Upper lobe of left lung (tissue), 4 donors: ENCODE data around the gene DOCK4.

Experiments used
- POLR2AphosphoS5 ChIP-seq, 2 donors: sonication (generic); formaldehyde crosslinking; IDR thresholded peaks; one replicate each; pipeline ENCODE4 v1.5.1; 2017; ENCODE audit warnings: antibody characterized with exemption in 2 of 2
- TF ChIP-seq, protein P1 (sequence below), 6 experiments: fragments of 450-650 bp in 4 of 6; fragments of 200-600 bp in 2 of 6; sonication (generic) in 2 of 6; IDR thresholded peaks; one replicate each; pipeline ENCODE4 v1.5.1; 2016 to 2019; ENCODE audit warnings: antibody characterized with exemption in 6 of 6

DNA sequence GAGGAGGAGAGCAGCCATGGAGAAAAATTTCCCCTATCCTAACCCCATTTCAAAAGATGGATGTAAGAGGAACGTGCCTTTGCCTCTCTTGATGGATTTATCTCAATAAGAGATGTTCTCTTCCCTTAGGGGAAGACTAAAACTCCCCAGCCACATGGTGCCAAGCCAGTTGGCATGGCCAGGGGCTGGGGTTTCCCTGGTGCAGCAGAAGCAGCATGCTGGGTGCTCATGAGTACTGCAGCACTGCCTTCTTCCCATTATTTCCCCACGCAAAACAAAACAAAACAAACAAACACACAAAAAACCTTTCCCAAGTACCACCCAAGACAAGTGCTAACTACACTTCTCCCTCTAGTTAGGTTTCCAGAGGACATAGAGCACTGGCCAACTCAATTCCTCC is 97.2 kb downstream of the DOCK4 start:
- TF ChIP-seq, protein P1, sequence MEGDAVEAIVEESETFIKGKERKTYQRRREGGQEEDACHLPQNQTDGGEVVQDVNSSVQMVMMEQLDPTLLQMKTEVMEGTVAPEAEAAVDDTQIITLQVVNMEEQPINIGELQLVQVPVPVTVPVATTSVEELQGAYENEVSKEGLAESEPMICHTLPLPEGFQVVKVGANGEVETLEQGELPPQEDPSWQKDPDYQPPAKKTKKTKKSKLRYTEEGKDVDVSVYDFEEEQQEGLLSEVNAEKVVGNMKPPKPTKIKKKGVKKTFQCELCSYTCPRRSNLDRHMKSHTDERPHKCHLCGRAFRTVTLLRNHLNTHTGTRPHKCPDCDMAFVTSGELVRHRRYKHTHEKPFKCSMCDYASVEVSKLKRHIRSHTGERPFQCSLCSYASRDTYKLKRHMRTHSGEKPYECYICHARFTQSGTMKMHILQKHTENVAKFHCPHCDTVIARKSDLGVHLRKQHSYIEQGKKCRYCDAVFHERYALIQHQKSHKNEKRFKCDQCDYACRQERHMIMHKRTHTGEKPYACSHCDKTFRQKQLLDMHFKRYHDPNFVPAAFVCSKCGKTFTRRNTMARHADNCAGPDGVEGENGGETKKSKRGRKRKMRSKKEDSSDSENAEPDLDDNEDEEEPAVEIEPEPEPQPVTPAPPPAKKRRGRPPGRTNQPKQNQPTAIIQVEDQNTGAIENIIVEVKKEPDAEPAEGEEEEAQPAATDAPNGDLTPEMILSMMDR (IDR thresholded peaks at IDR 0.05), result no peak
- TF ChIP-seq POLR2AphosphoS5 (IDR thresholded peaks at IDR 0.05), result no peak
